ENCODE results near the gene ADH5. TPM values are rescaled to one million over a fixed set of nuclear protein-coding genes. Genes with fewer than 3 reads are reported as not detected.

Gene ADH5
- total and polyA plus RNA-seq, 9 of the 15 experiments (the other 6 are each of a cell fraction or from before 2014, with no cell fraction given): 115 to 310 (median 200) TPM

- TF ChIP-seq CHAMP1 (IDR thresholded peaks at IDR 0.05) (no peak), ESRRA (IDR thresholded peaks at IDR 0.05; ENCODE audit: borderline replicate concordance, low read depth) (no peak), ZNF23 (CRISPR knock-in tag; IDR thresholded peaks at IDR 0.05) (no peak), POLR2A (conservative IDR thresholded peaks at IDR 0.05) (no peak), ZBTB7A (IDR thresholded peaks at IDR 0.05; ENCODE audit: borderline replicate concordance, control insufficient read depth, low read depth, low read length) (no peak), MAFF (IDR thresholded peaks at IDR 0.05; ENCODE audit: low read length) (no peak), HSF4 (CRISPR knock-in tag; IDR thresholded peaks at IDR 0.05; ENCODE audit: borderline replicate concordance) (no peak), NELFE (IDR thresholded peaks at IDR 0.05; ENCODE audit: insufficient read depth, insufficient read length) (no peak), POLR2B (IDR thresholded peaks at IDR 0.05; ENCODE audit: low read depth, partially characterized antibody) (no peak)
- TF ChIP-seq, protein P1, sequence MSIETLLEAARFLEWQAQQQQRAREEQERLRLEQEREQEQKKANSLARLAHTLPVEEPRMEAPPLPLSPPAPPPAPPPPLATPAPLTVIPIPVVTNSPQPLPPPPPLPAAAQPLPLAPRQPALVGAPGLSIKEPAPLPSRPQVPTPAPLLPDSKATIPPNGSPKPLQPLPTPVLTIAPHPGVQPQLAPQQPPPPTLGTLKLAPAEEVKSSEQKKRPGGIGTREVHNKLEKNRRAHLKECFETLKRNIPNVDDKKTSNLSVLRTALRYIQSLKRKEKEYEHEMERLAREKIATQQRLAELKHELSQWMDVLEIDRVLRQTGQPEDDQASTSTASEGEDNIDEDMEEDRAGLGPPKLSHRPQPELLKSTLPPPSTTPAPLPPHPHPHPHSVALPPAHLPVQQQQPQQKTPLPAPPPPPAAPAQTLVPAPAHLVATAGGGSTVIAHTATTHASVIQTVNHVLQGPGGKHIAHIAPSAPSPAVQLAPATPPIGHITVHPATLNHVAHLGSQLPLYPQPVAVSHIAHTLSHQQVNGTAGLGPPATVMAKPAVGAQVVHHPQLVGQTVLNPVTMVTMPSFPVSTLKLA (conservative IDR thresholded peaks at IDR 0.05): no peak
These were observed 32.4 kb upstream of the ADH5 start (continued) for GRCh38 chr4:99121008-99121407.
